AML-193 (cell line): ENCODE measurements around the gene ANAPC7.

Source experiments
- DNase-seq, 2 experiments: peaks; one replicate each; lab custom pipeline; 2025; lab: John Stamatoyannopoulos, UW

The ANAPC7 gene

DNA sequence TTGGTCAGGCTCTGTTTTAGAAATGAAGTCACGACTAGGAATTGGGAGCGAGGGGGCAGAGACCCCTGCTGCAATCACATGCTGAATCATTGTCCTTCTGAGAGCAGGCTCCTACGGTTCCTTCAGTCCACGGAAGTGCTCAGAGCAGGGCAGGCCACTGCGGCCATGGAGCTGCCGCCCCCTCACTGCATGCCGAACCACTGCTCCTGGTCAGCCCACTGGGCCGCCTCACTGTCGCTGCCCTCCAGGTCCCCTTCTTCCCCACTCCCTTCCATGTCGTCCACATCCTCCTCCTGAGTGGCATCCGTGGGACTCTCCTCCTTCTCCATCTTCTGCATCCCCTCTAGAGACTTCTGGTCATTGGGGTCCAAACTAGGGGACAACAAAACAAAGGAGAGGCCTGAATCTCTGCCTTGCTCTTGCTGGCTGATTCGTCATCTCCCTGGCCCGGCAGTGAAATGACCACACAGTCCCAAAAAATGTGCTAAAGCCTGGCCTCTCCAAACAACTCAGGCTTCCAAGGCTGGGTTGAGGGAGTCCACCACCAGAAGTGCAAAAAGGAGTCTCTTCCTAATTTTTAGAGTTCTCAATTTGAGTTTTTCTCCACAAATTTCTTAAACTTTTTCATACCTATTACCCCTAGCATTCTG is 29.4 kb downstream of the ANAPC7 start:
- no peak for DNase-seq

- DNase-seq = no peak
These were observed 30.1 kb downstream of the ANAPC7 start for GRCh38 chr12:110373425-110373824.

GRCh38 chr12:110373025-110373424 is 30.5 kb downstream of the ANAPC7 start:
- no peak for DNase-seq

DNA sequence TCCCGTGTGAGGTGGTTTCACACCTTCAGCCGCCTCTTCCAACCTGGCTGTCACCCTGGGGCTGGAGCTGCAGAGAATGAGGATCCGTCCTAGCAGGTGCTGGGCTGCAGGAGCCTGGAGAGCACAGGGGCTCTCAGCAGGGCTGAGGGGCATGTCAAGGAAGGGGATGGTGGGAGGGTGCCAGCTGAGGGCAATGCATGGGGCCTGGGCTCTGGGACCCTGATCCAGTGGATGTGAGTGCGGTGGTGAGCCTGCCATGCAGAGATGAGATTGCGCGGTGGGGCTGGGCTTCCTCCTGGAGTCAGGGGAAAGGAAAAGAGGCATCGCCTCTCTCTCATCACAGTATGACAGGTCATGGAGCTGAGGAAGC is 31.5 kb downstream of the ANAPC7 start:
- no peak for DNase-seq

DNA sequence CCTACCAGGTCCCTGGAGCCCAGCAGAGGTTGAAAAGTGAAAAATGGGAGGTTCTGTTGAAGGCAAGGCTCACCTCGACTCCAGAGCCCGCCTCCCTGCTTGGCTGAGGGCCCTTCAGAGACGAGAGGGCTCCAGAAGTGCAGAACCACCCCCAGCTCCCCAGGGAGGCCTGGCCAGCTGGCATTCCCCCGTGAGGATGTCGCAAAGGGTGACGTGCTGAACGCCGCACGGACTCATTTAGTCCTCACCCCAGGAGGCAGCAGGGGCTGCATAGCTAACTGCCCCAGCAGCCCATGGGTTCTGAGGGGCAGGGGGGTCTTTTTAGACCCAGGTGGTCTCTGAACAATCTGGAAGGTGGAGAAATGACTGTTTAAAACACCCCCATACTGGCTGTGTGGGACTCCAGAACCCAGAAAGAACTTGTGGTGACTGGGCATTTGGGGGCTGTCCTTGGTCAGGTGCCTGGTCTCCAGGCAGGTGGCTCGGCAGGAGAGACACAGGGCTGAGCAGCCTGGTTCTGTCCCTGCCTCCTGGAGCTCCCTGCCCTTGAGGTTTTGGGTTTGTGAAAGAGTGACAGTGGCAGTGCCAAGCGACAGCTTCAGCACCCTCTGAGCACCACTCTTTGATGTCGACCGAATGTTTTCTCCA is 32.0 kb downstream of the ANAPC7 start:
- no peak for DNase-seq

DNA sequence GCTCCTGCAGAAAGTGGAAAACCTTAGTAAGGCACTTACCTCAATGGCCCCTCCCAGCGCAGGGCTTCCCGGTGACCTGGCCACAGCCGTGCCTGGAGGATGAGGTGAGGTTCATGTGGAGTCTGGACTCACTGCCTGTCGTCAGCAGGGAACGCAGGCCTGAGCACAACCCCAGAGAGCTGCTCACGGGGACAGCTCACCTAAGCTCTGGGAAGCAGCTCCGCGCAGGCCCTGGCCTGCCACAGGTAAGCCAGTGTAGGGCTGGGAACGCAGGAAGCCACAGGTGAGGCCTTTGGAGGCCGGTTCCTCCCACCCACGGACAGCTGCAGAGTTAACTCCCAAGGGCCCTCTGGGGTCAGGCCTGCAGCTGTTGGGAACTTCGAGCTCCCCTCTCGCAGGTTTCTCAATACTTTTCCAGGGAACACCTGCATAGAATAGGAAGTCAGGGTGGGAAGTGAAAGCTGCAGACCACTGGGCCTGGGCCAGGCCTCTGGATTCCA is 32.7 kb downstream of the ANAPC7 start:
- DNase-seq = no peak

DNA sequence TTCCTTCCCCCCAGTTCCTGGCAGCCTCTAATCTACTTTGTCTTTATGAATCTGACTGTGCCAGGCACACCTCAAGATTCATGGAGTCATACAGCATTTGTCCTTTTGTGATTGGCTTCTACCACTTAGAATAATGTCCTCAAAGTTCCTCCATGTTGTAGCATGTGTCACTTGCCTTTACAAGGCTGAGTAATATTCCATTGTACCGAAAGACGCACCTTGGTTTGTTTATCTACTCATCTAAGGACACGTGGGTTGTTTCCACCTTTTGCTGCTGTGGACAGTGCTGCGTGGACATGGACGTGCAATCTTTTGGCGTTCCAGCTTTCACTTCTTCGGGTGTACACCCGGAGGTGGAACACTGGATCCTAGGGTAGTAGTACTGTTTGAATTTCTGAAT is 33.5 kb downstream of the ANAPC7 start:
- DNase-seq = no peak

DNA sequence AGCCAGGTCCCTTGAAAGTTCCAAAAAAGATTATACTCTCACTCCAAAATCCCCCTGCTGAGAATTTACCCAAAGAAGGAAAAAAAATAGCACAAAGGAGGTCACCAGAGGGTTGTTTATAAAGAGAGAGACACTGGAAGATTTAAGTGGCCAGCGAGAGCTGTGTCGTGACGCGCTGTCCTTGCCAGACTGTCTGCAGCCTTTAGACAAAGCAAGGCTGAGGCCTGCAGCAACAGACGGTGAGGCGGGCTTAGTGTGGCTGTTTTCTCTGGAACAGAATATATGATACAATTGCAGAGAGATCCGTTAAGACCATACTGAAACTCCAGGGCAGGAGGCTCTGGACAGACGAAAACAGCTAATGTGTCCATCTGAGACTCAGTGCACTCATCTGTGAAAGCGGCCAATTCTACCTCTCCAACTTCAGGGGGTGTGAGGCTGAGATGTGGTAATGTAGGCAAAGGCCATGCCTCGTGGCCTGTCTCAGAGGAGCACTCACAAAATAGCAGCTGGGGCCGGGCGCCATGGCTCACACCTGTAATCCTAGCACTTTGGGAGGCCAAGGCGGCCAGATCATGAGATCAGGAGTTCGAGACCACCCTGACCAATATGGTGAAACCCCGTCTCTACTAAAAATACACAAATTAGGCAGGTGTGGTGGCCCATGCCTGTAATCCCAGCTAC is 36.2 kb downstream of the ANAPC7 start:
- no peak for DNase-seq

DNA sequence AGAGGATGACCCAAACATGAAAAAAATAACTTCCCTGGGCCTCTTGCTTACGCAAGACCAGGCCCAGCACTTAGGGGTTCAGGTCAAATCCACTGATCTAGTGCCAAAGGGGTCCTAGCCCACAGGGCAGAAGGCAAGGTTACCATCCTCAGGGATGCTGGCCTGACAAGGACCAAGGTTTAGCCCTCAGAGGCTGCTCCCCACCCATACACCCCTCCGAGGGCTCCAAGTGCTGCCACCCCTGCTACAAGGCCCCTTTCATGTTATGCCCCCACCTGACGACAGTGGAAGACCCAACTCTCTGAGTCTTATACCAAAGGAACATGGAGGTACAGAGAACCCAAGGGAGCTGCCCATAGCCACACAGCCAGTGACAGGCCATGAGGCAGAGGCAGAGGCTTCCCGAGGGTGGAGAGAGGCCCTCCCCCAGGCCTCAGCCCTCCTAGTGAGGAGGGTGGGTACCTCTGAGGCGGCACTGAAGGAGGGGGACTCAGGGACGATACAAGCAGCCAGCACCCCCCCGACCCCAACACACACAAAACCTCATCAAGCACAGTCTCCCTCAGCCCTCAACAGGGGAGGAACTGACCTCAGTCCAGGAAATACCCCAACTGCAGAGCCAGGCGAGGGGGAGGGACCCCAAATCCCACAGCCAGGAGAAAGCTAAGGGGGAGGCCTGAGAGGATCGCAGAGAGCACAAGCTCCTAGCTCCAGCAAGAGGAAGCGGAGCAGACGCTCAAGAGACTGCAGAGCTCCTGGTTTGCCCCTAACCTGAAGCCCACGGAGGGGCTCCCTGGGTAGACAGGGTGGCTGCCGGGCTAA is 37.0 kb downstream of the ANAPC7 start:
- no peak for DNase-seq

- DNase-seq = no peak
These were observed 37.8 kb downstream of the ANAPC7 start for GRCh38 chr12:110365489-110366320.

DNA sequence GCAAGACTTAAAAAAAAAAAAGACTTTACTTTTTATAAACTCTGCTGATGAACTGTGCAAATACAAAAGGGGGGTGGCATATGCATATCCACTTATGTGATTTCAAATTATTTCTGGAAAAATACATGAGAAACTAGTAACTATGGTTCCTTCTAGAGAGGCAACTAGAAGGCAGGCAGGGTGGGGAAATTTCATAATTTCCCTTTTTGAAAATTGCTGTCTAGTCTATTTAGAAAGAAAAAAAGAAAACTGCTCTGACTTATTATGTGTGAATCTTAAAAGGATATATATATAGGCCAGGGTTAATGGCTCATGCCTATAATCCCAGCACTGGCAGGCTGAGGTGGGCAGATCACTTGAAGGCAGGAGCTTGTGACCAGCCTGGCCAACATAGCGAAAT is 42.3 kb downstream of the ANAPC7 start:
- peak; percentile 14 to 24 for DNase-seq

- DNase-seq = peak; percentile 34 to 68
These were observed 45.0 kb downstream of the ANAPC7 start for GRCh38 chr12:110358384-110359097.

- no peak for DNase-seq
These were observed 48.4 kb downstream of the ANAPC7 start for GRCh38 chr12:110355073-110355472.

DNA sequence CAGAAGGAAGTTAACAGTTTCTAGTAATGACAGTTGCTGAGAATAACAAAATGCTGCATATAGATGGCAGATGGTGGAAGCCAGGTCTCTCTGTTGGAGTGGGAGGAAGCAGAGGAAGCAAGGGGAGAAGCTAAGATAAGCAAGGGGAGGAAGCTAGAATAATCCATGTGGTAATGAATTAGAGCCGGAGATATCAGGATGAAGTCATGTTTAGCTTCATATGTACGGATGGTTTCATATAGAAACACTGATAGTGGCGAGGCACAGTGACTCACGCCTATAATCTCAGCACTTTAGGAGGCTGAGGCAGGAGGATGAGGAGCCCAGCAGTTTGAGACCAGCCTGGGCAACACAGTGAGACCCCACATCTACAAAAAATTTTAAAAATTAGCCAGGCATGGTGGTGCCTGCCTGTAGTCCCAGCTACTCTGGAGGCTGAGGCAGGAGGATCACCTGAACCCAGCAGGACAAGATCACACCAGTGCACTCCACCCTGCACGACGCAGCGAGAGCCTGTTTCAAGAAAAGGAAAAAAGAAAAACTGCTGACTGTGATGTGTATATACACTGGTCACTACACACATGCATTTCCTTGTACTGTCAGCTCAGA is 49.2 kb downstream of the ANAPC7 start:
- DNase-seq = peak; percentile 20 to 40

GRCh38 chr12:110353211-110353965 is 50.1 kb downstream of the ANAPC7 start:
- DNase-seq = no peak

DNA sequence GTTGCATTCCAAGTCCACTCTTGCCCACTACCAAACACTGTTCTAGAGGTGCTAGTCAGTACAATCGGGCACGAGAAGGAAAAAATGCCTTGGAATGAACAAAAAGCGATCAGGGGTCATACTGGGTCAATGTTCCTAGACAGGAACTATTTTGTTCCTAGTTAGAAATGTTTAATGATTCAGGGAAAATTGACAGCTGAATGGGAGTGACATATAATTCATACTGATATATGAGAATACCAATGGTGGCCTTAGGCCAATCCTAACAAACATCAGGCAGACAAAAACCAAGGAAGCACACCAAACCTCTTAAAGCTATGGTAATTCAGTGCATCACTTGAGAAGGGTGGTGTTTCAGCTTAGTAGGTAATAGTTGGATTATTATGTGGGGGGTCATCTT is 51.1 kb downstream of the ANAPC7 start:
- DNase-seq = no peak

- DNase-seq = no peak
These were observed 52.4 kb downstream of the ANAPC7 start for GRCh38 chr12:110351119-110351518.

GRCh38 chr12:110349514-110350151 is 53.9 kb downstream of the ANAPC7 start:
- DNase-seq = peak; percentile 82 to 86

DNA sequence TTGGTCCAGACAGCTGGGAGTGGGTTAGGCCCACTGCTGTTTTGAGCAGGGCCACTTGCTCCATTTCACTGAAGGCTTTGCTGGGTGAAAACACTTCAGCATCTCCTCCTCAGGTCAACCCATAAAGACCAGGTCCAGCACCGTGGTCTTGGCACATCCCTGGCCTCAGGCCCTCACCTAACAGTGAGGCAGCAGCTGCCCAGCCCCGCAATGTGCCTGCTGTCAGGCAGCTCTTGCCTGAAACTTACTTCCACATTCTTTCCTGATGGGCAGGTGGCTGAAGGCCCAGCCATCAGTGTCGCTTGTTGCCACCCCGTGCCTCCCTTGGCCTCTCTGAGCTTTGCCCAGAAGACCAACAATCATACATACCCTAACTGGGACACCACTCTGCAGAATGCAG is 54.4 kb downstream of the ANAPC7 start:
- DNase-seq = peak; percentile 44 to 45
